ENCODE data around the gene MAPK12. TPM values are rescaled to one million over a fixed set of nuclear protein-coding genes. Genes with fewer than 3 reads are reported as not detected.

The MAPK12 gene
- total RNA-seq, 2 donors from 2014 or later: 5.0 to 13.0 TPM

- H3K9me3 ChIP-seq: no peaks in the 10 kb centered on the region
- H3K4me3 ChIP-seq: no peak overlapping the region
- H3K36me3 ChIP-seq: peaks cover 59% of the 10 kb centered on the region
- H3K4me1 ChIP-seq: peaks cover 0 to 27% of the 10 kb centered on the region in 2 donors
- DNase-seq (ENCODE audit: low spot score): no peak
- TF ChIP-seq CTCF (IDR thresholded peaks at IDR 0.05): no peak
- H3K27me3 ChIP-seq: no peaks in the 10 kb centered on the region
- no peak overlapping the region for H3K27ac ChIP-seq
These were observed 50.3 kb downstream of the MAPK12 start for GRCh38 chr22:50211147-50211546.

- no peak overlapping the region for H3K4me3 ChIP-seq
- peaks cover 0 to 33% of the 10 kb centered on the region in 2 donors for H3K4me1 ChIP-seq
- DNase-seq (ENCODE audit: low spot score): no peak
- H3K36me3 ChIP-seq: peaks cover 53% of the 10 kb centered on the region
- no peak overlapping the region for H3K27ac ChIP-seq
- no peaks in the 10 kb centered on the region for H3K27me3 ChIP-seq
- no peak for TF ChIP-seq CTCF (IDR thresholded peaks at IDR 0.05)
- no peaks in the 10 kb centered on the region for H3K9me3 ChIP-seq
These were observed 50.9 kb downstream of the MAPK12 start for GRCh38 chr22:50210378-50211139.

GRCh38 chr22:50209893-50210292, 51.6 kb downstream of the MAPK12 start:
- no peak for DNase-seq (ENCODE audit: low spot score)
- H3K4me3 ChIP-seq: no peak overlapping the region
- peaks cover 0 to 33% of the 10 kb centered on the region in 2 donors for H3K4me1 ChIP-seq
- H3K9me3 ChIP-seq: no peaks in the 10 kb centered on the region
- H3K36me3 ChIP-seq: peaks cover 47% of the 10 kb centered on the region
- peak; percentile 70 to 93 for TF ChIP-seq CTCF (IDR thresholded peaks at IDR 0.05)
- H3K27ac ChIP-seq: no peak overlapping the region
- no peaks in the 10 kb centered on the region for H3K27me3 ChIP-seq

- peaks cover 43% of the 10 kb centered on the region for H3K36me3 ChIP-seq
- peaks cover 0 to 33% of the 10 kb centered on the region in 2 donors for H3K4me1 ChIP-seq
- H3K27me3 ChIP-seq: no peaks in the 10 kb centered on the region
- DNase-seq (ENCODE audit: low spot score): no peak
- no peak overlapping the region for H3K4me3 ChIP-seq
- no peak overlapping the region for H3K27ac ChIP-seq
- H3K9me3 ChIP-seq: no peaks in the 10 kb centered on the region
- TF ChIP-seq CTCF (IDR thresholded peaks at IDR 0.05): no peak
These were observed 52.3 kb downstream of the MAPK12 start for GRCh38 chr22:50208939-50209892.

GRCh38 chr22:50208430-50208938, 53.0 kb downstream of the MAPK12 start:
- H3K4me1 ChIP-seq: peaks cover 0 to 33% of the 10 kb centered on the region in 2 donors
- TF ChIP-seq CTCF (IDR thresholded peaks at IDR 0.05): no peak
- H3K9me3 ChIP-seq: no peaks in the 10 kb centered on the region
- peaks cover 37% of the 10 kb centered on the region for H3K36me3 ChIP-seq
- H3K27me3 ChIP-seq: no peaks in the 10 kb centered on the region
- H3K4me3 ChIP-seq: no peak overlapping the region
- DNase-seq (ENCODE audit: low spot score): no peak
- no peak overlapping the region for H3K27ac ChIP-seq
